G401 (cell line): ENCODE data around the gene YIPF2. TPM values are rescaled to one million over a fixed set of nuclear protein-coding genes. Genes with fewer than 3 reads are reported as not detected.
A peak's percentile ranks its signal among the peaks of the same experiment; 100 is the strongest.
"Not testable (repeated sequence)": the region's sequence is repeated elsewhere in the genome, so short reads cannot be mapped to it uniquely, and the experiment has no call there.

Source experiments
- DNase-seq: peaks from one replicate; pipeline ENCODE4 v3.0.0-alpha.2; 2015; ENCODE audit warnings: low spot score
- in situ Hi-C: cut with HindIII; loops from 2 replicates; pipeline ENCODE4 v1.10.0; 2016; ENCODE audit warnings: low sequenced_read_pairs, mixed read lengths
- total RNA-seq: library from RNA; depleted of rRNA; stranded (reverse); fragments of >200 nt; shearing (Covaris generic); gene quantifications from 2 replicates; pipeline ENCODE4 v1.2.3, GENCODE V29; 2014

YIPF2 gene
- total RNA-seq, 1 experiment from 2014 or later = 42.5 TPM

GRCh38 chr19:10945264-10945663, 16.8 kb upstream of the YIPF2 start:
- in situ Hi-C loops = no loop called here

GRCh38 chr19:10943412-10943811, 15.0 kb upstream of the YIPF2 start:
- DNase-seq, in situ Hi-C loops: not testable (repeated sequence)

More at GRCh38 chr19:10945264-10945663, 16.8 kb upstream of the YIPF2 start:
- DNase-seq = no peak

- in situ Hi-C loops = not testable (repeated sequence)
Measured at GRCh38 chr19:10941649-10942048, 13.2 kb upstream of the YIPF2 start.

GRCh38 chr19:10936661-10937084, 8.2 kb upstream of the YIPF2 start:
- peak; percentile 90 for DNase-seq
- in situ Hi-C loops = no loop called here

More at GRCh38 chr19:10941649-10942048, 13.2 kb upstream of the YIPF2 start:
- not testable (repeated sequence) for DNase-seq

- no peak for DNase-seq
- in situ Hi-C loops = no loop called here
Measured at GRCh38 chr19:10935371-10936059, 7.1 kb upstream of the YIPF2 start.

GRCh38 chr19:10929402-10929794, 959 bp upstream of the YIPF2 start:
- in situ Hi-C loops = no loop called here
- no peak for DNase-seq

- in situ Hi-C loops = no loop called here
- DNase-seq = no peak
Measured at GRCh38 chr19:10927730-10928562, 493 bp downstream of the YIPF2 start.

GRCh38 chr19:10924597-10924996, 3.8 kb downstream of the YIPF2 start:
- DNase-seq = no peak
- in situ Hi-C loops = no loop called here

- in situ Hi-C loops = no loop called here
- DNase-seq = no peak
Measured at GRCh38 chr19:10923260-10924112, 5.0 kb downstream of the YIPF2 start.

GRCh38 chr19:10922638-10923014, 5.8 kb downstream of the YIPF2 start:
- DNase-seq = no peak
- in situ Hi-C loops = no loop called here

GRCh38 chr19:10921910-10922637, 6.4 kb downstream of the YIPF2 start:
- no peak for DNase-seq
- in situ Hi-C loops = no loop called here

- DNase-seq = no peak
- in situ Hi-C loops = no loop called here
Measured at GRCh38 chr19:10921199-10921909, 7.1 kb downstream of the YIPF2 start.

- in situ Hi-C loops = no loop called here
- DNase-seq = no peak
Measured at GRCh38 chr19:10920781-10921180, 7.7 kb downstream of the YIPF2 start.

GRCh38 chr19:10920288-10920655, 8.2 kb downstream of the YIPF2 start:
- in situ Hi-C loops = no loop called here
- no peak for DNase-seq

- no peak for DNase-seq
- in situ Hi-C loops = loop anchor here (10.0 kb wide), 1 partner anchor 125 kb away; no protein-coding TSS in a partner anchor
Measured at GRCh38 chr19:10919352-10920287, 8.8 kb downstream of the YIPF2 start.

- in situ Hi-C loops = loop anchor here (10.0 kb wide), 1 partner anchor 126 kb away; no protein-coding TSS in a partner anchor
Measured at GRCh38 chr19:10918359-10918758, 10.1 kb downstream of the YIPF2 start.

GRCh38 chr19:10916602-10917001, 11.8 kb downstream of the YIPF2 start:
- no peak for DNase-seq
- in situ Hi-C loops = loop anchor here (10.0 kb wide), 1 partner anchor 128 kb away; no protein-coding TSS in a partner anchor

More at GRCh38 chr19:10918359-10918758, 10.1 kb downstream of the YIPF2 start:
- no peak for DNase-seq
